ENCODE measurements around the gene POLR2H.

DNA sequence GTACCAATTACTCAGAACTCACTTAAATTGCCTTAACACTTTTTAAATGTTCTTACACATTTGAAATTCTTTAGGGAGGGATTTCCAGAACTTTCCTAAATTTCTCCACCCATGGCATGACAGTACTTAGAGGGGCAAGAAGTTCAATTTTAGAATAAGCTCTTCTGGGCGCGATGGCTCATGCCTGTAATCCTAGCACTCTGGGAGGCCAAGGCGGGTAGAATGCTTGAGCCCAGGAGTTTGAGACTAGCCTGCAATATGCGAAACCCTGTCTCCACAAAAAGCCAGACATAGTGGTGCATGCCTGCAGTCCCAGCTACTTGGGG, 13.5 kb upstream of the POLR2H start:
- TF ChIP-seq, protein P1, sequence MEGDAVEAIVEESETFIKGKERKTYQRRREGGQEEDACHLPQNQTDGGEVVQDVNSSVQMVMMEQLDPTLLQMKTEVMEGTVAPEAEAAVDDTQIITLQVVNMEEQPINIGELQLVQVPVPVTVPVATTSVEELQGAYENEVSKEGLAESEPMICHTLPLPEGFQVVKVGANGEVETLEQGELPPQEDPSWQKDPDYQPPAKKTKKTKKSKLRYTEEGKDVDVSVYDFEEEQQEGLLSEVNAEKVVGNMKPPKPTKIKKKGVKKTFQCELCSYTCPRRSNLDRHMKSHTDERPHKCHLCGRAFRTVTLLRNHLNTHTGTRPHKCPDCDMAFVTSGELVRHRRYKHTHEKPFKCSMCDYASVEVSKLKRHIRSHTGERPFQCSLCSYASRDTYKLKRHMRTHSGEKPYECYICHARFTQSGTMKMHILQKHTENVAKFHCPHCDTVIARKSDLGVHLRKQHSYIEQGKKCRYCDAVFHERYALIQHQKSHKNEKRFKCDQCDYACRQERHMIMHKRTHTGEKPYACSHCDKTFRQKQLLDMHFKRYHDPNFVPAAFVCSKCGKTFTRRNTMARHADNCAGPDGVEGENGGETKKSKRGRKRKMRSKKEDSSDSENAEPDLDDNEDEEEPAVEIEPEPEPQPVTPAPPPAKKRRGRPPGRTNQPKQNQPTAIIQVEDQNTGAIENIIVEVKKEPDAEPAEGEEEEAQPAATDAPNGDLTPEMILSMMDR (IDR thresholded peaks at IDR 0.05; ENCODE audit: borderline replicate concordance, extremely low read depth, low read length, poor library complexity, severe bottlenecking), result no peak
- no peak for TF ChIP-seq EZH2 (IDR thresholded peaks at IDR 0.05; ENCODE audit: borderline replicate concordance, low read depth, low read length, severe bottlenecking)

All from DND-41 (cell line).